Glutamatergic neuron (in vitro differentiated cells): ENCODE measurements around the gene ZNF19. TPM values are rescaled to one million over a fixed set of nuclear protein-coding genes. Genes with fewer than 3 reads are reported as not detected.
A peak's percentile ranks its signal among the peaks of the same experiment; 100 is the strongest.

Experiments used
- DNase-seq: peaks from one replicate; pipeline ENCODE4 v3.0.0; 2022
- H3K27ac Mint-ChIP-seq: one replicate; pipeline ENCODE4 v1.8.0; 2020; ENCODE audit warnings: mild to moderate bottlenecking, mixed read lengths, inconsistent platforms; ENCODE audit not compliant: unreplicated experiment
- H3K27me3 Mint-ChIP-seq: one replicate; pipeline ENCODE4 v1.8.0; 2020; ENCODE audit warnings: mild to moderate bottlenecking, moderate library complexity, mixed read lengths, inconsistent platforms; ENCODE audit not compliant: unreplicated experiment
- H3K36me3 Mint-ChIP-seq: one replicate; pipeline ENCODE4 v1.8.0; 2020; ENCODE audit warnings: mild to moderate bottlenecking, mixed read lengths, inconsistent platforms; ENCODE audit not compliant: unreplicated experiment
- H3K4me1 Mint-ChIP-seq: one replicate; pipeline ENCODE4 v1.8.0; 2020; ENCODE audit warnings: mild to moderate bottlenecking, low read depth, mixed read lengths, inconsistent platforms; ENCODE audit not compliant: unreplicated experiment
- H3K4me3 Mint-ChIP-seq: one replicate; pipeline ENCODE4 v1.8.0; 2020; ENCODE audit warnings: mild to moderate bottlenecking, mixed read lengths, inconsistent platforms; ENCODE audit not compliant: unreplicated experiment
- H3K9me3 Mint-ChIP-seq: one replicate; pipeline ENCODE4 v1.8.0; 2020; ENCODE audit warnings: mild to moderate bottlenecking, moderate library complexity, mixed read lengths, inconsistent platforms; ENCODE audit not compliant: unreplicated experiment
- CTCF ChIP-seq: fragments of 200-600 bp; sonication (generic); IDR thresholded peaks from one replicate; pipeline ENCODE4 v1.5.0; 2021; ENCODE audit not compliant: partially characterized antibody, unreplicated experiment
- total RNA-seq: library from RNA; stranded (reverse); fragmentation: NEBNext Ultra II Directional; extraction: Animal tissue kit (Norgen Biotek cat#: 25700); gene quantifications from one replicate; pipeline ENCODE4 v1.2.1, GENCODE V29; 2021; ENCODE audit not compliant: unreplicated experiment

Gene ZNF19
- total RNA-seq, 1 donor from 2014 or later = 9.3 TPM

- Mint-ChIP-seq H3K27ac (no peak overlapping the region), H3K36me3 (no peaks in the 10 kb centered on the region), H3K9me3 (peaks cover 3% of the 10 kb centered on the region), H3K27me3 (peaks cover 2% of the 10 kb centered on the region), H3K4me3 (no peak overlapping the region), H3K4me1 (no peaks in the 10 kb centered on the region)
- TF ChIP-seq CTCF = no peak
- DNase-seq = no peak
Measured at GRCh38 chr16:71500964-71501363, 11.8 kb upstream of the ZNF19 start.

- Mint-ChIP-seq H3K4me1 (no peaks in the 10 kb centered on the region), H3K27me3 (peaks cover 2% of the 10 kb centered on the region), H3K4me3 (no peak overlapping the region), H3K9me3 (peaks cover 3% of the 10 kb centered on the region), H3K36me3 (no peaks in the 10 kb centered on the region), H3K27ac (no peak overlapping the region)
- DNase-seq = peak; percentile 36
- peak; percentile 65 for TF ChIP-seq CTCF
Measured at GRCh38 chr16:71499775-71500364, 10.7 kb upstream of the ZNF19 start.

GRCh38 chr16:71498031-71498430, 8.9 kb upstream of the ZNF19 start:
- DNase-seq = no peak

GRCh38 chr16:71493213-71493612, 4.1 kb upstream of the ZNF19 start:
- no peak for DNase-seq
- H3K4me1 Mint-ChIP-seq = no peaks in the 10 kb centered on the region
- no peaks in the 10 kb centered on the region for H3K9me3 Mint-ChIP-seq
- H3K36me3 Mint-ChIP-seq = no peaks in the 10 kb centered on the region
- no peak overlapping the region for H3K27ac Mint-ChIP-seq
- H3K4me3 Mint-ChIP-seq = no peak overlapping the region
- H3K27me3 Mint-ChIP-seq = no peaks in the 10 kb centered on the region
- TF ChIP-seq CTCF = no peak

More at GRCh38 chr16:71498031-71498430, 8.9 kb upstream of the ZNF19 start:
- no peaks in the 10 kb centered on the region for H3K4me1 Mint-ChIP-seq
- H3K36me3 Mint-ChIP-seq = no peaks in the 10 kb centered on the region
- H3K4me3 Mint-ChIP-seq = no peak overlapping the region
- peaks cover 3% of the 10 kb centered on the region for H3K9me3 Mint-ChIP-seq
- peaks cover 2% of the 10 kb centered on the region for H3K27me3 Mint-ChIP-seq
- TF ChIP-seq CTCF = no peak
- no peak overlapping the region for H3K27ac Mint-ChIP-seq

- Mint-ChIP-seq H3K27me3 (no peaks in the 10 kb centered on the region), H3K36me3 (no peaks in the 10 kb centered on the region), H3K9me3 (no peaks in the 10 kb centered on the region), H3K4me3 (no peak overlapping the region), H3K4me1 (no peaks in the 10 kb centered on the region), H3K27ac (no peak overlapping the region)
- DNase-seq = no peak
- no peak for TF ChIP-seq CTCF
Measured at GRCh38 chr16:71492786-71493185, 3.7 kb upstream of the ZNF19 start.
